AG04450 (cell line): ENCODE data around the gene FSTL4. TPM values are rescaled to one million over a fixed set of nuclear protein-coding genes. Genes with fewer than 3 reads are reported as not detected.

Experiments
- CTCF ChIA-PET: fragments of 300-600, 350-600 bp; formaldehyde crosslinking; extraction: SDS; loops from one replicate; lab custom pipeline; 2022; ENCODE audit warnings: antibody characterized with exemption, inconsistent platforms; lab: Charles Lee
- POLR2A ChIA-PET: fragments of 350-600 bp; formaldehyde crosslinking; extraction: SDS; loops from one replicate; lab custom pipeline; 2021; ENCODE audit warnings: antibody characterized with exemption, inconsistent platforms; lab: Yijun Ruan, JAX
- DNase-seq: peaks from one replicate; pipeline ENCODE4 v3.0.0-alpha.2; 2011; ENCODE audit warnings: low read depth, low spot score
- H3K27ac ChIP-seq: one replicate; pipeline ENCODE4 v1.5.1; 2012; ENCODE audit warnings: low read depth, low read length, control low read depth
- H3K27me3 ChIP-seq: one replicate; pipeline ENCODE4 v1.6.0; 2012; ENCODE audit warnings: low read length; ENCODE audit not compliant: control insufficient read depth, insufficient read depth
- H3K4me3 ChIP-seq: 2 replicates; pipeline ENCODE4 v1.5.1; 2011; ENCODE audit warnings: mild to moderate bottlenecking, low read depth, low read length, control low read depth
- H3K9me3 ChIP-seq: 2 replicates; pipeline ENCODE4 v1.5.1; 2012; ENCODE audit warnings: low read length; ENCODE audit not compliant: control insufficient read depth, insufficient read depth
- CTCF ChIP-seq: IDR thresholded peaks from 2 replicates; pipeline ENCODE4 v1.5.1; 2011; ENCODE audit warnings: low read depth, low read length, control low read depth, inconsistent platforms
- polyA plus RNA-seq: library from polyadenylated mRNA; depleted of rRNA; stranded (reverse); fragments of >200 nt; gene quantifications from 2 replicates; pipeline ENCODE4 v1.2.3, GENCODE V29; 2011

Gene FSTL4
- polyA plus RNA-seq, 1 experiment: 0.11 TPM

DNA sequence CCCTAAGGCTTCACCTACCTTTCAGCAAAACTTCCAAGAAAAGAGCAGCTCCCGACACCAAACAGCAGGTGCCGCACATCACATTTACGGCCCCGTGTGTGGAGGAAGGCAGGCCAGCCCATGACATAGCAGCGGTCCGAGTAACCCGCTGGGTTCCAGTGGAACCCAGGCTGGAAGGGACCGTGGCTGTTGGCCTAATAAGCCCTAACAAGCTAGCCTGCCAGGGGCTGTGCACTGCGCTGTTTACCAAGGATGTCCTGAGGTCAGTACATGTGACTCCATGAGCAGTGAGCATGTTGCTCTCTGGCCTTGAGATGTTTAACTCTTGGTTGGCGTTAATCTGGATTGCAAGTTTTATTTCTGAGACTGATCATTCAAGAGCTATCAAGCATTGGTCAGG is 131.5 kb downstream of the FSTL4 start:
- Histone ChIP-seq H3K27me3 (peaks cover 2% of the 10 kb centered on the region), H3K9me3 (no peaks in the 10 kb centered on the region), H3K4me3 (no peak overlapping the region), H3K27ac (no peak overlapping the region)
- POLR2A ChIA-PET: no interaction called here
- no peak for TF ChIP-seq CTCF
- no peak for DNase-seq
- CTCF ChIA-PET: no interaction called here

GRCh38 chr5:133480366-133480765 is 132.0 kb downstream of the FSTL4 start:
- DNase-seq: no peak
- no peak for TF ChIP-seq CTCF
- H3K27ac ChIP-seq: no peak overlapping the region
- H3K27me3 ChIP-seq: peaks cover 2% of the 10 kb centered on the region
- CTCF ChIA-PET: no interaction called here
- H3K4me3 ChIP-seq: no peak overlapping the region
- H3K9me3 ChIP-seq: no peaks in the 10 kb centered on the region
- POLR2A ChIA-PET: no interaction called here

DNA sequence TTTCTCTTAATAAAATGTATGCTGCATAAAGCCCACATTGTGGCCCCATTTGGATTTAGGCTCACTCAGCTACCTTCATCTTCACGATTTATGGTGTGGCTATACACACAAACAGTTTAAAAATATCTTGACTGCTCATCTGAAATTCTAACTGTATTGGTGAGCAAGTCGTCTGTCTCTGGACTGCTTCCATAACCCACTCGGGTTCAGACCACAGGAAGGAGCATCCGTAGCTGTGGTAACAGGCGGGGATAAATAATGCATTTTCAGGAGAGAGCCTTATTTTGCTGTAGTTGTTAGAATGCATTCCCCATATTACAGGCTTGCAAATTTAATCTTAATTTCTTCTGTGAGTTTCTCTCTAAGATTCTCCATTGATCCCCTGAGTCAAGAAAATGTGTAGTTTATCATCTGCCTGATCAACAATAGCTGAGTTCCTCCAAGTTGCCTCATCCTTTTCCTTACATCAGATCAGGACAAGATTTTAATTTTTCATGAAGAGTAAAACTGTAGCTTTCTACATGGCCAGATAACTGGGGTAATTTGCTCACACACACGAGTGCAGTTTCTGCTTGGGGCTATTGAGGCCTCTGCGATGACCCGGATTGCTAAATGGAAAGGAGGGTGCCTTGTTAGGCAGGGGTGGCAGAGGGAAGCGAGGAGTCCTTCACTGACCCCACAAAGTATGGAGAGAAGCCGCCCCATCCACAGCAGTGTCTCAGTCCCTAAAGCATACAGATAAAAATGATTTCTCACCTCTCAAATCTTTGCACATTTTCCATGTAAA is 133.9 kb downstream of the FSTL4 start:
- no peak for DNase-seq
- no peak overlapping the region for H3K4me3 ChIP-seq
- H3K27ac ChIP-seq: no peak overlapping the region
- POLR2A ChIA-PET: no interaction called here
- CTCF ChIA-PET: no interaction called here
- peaks cover 2% of the 10 kb centered on the region for H3K27me3 ChIP-seq
- no peaks in the 10 kb centered on the region for H3K9me3 ChIP-seq
- TF ChIP-seq CTCF: no peak

- ChIA-PET CTCF (no interaction called here), POLR2A (no interaction called here)
- H3K9me3 ChIP-seq: no peaks in the 10 kb centered on the region
- peaks cover 2% of the 10 kb centered on the region for H3K27me3 ChIP-seq
- no peak for DNase-seq
- no peak overlapping the region for H3K4me3 ChIP-seq
- H3K27ac ChIP-seq: no peak overlapping the region
- TF ChIP-seq CTCF: no peak
Observed at GRCh38 chr5:133475986-133476385, 136.4 kb downstream of the FSTL4 start.

DNA sequence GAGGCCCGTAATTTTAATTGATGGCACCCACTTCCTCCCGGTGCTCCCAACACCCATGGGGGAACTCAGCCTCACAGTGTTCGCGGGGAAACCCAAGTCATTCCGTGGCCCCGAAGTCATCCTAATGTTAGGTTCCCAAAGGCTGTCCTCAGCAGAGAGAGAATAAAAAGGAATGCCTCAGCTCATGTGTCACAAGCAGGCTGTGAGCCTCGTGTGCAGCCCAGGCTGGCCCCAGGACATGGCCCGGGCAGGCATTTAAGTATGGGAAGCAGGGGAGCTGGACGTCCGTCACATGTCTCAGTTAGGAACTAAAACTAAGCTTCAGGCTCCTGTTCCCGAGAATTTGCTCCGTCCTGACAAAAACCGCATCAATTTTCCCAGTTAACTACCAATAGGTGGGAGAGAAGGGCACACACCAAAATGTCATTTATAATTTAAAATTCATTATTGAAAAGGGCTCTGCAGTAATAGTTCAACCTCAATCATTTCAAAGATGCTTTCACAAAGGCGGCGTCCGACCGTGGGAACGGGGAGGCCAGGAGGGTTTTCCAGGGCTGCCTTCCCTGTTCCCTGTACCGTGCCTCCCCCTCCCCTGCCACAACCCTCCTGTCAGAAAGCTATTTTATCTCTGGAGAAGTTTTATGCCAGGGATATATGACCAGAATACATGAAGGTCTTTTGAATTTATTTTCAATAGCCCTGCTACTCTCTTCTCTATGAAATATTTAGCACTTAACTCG is 137.3 kb downstream of the FSTL4 start:
- H3K9me3 ChIP-seq: no peaks in the 10 kb centered on the region
- H3K4me3 ChIP-seq: no peak overlapping the region
- POLR2A ChIA-PET: no interaction called here
- DNase-seq: no peak
- peaks cover 2% of the 10 kb centered on the region for H3K27me3 ChIP-seq
- H3K27ac ChIP-seq: no peak overlapping the region
- TF ChIP-seq CTCF: no peak
- CTCF ChIA-PET: no interaction called here
